A673 (cell line): ENCODE data around the gene RNF17. TPM values are rescaled to one million over a fixed set of nuclear protein-coding genes. Genes with fewer than 3 reads are reported as not detected.
"Not testable (repeated sequence)": the region's sequence is repeated elsewhere in the genome, so short reads cannot be mapped to it uniquely, and the experiment has no call there.

ENCODE experiments used
- BruUV-seq: library from RNA; stranded (reverse); fragments of 400-500 nt; replicated peaks from 2 replicates; lab custom pipeline; 2021; lab: Mats Ljungman, UMichigan
- CTCF ChIA-PET: fragments of 300-600 bp; sonication (Branson Sonifier 250); formaldehyde crosslinking; loops from one replicate; lab custom pipeline; 2022; ENCODE audit warnings: antibody characterized with exemption; lab: Charles Lee
- POLR2A ChIA-PET: fragments of 300-600 bp; sonication (Branson Sonifier 250); formaldehyde crosslinking; loops from one replicate; lab custom pipeline; 2022; ENCODE audit warnings: antibody characterized with exemption; ENCODE audit not compliant: low non-redundant PET; lab: Charles Lee
- DNase-seq: peaks from one replicate; pipeline ENCODE4 v3.0.0-alpha.2; 2015; ENCODE audit warnings: low spot score
- H3K27ac ChIP-seq: fragments of 200-600 bp; sonication (generic); 2 replicates; pipeline ENCODE4 v1.5.1; 2016; ENCODE audit warnings: mixed run types, low read depth, mild to moderate bottlenecking, mixed read lengths, antibody characterized with exemption, low read length; ENCODE audit not compliant: poor library complexity, severe bottlenecking
- H3K27me3 ChIP-seq: fragments of 200-600 bp; sonication (generic); replicated peaks from 2 replicates; pipeline ENCODE4 v1.6.1; 2017; ENCODE audit warnings: mixed run types, low read depth, mild to moderate bottlenecking, mixed read lengths, antibody characterized with exemption, low read length; ENCODE audit not compliant: insufficient read depth, poor library complexity
- H3K36me3 ChIP-seq: fragments of 200-600 bp; sonication (generic); 2 replicates; pipeline ENCODE4 v1.6.1; 2016; ENCODE audit warnings: mixed run types, mild to moderate bottlenecking, mixed read lengths, antibody characterized with exemption, low read length; ENCODE audit not compliant: insufficient read depth, poor library complexity, severe bottlenecking
- H3K4me1 ChIP-seq: fragments of 200-600 bp; sonication (generic); 2 replicates; pipeline ENCODE4 v1.6.1; 2017; ENCODE audit warnings: mixed run types, mild to moderate bottlenecking, mixed read lengths, antibody characterized with exemption, low read length; ENCODE audit not compliant: insufficient read depth, poor library complexity, severe bottlenecking
- H3K4me3 ChIP-seq: fragments of 200-600 bp; sonication (generic); 2 replicates; pipeline ENCODE4 v1.5.1; 2016; ENCODE audit warnings: low read depth, mixed run types, mild to moderate bottlenecking, mixed read lengths, low read length; ENCODE audit not compliant: poor library complexity, severe bottlenecking
- H3K9me3 ChIP-seq: fragments of 200-600 bp; sonication (generic); 2 replicates; pipeline ENCODE4 v1.6.1; 2016; ENCODE audit warnings: mixed run types, low read depth, mild to moderate bottlenecking, mixed read lengths, antibody characterized with exemption, low read length; ENCODE audit not compliant: poor library complexity, severe bottlenecking
- CTCF ChIP-seq: fragments of 300-800, 200-600 bp; sonication (generic); conservative IDR thresholded peaks from 2 replicates; pipeline ENCODE4 v1.5.1; 2017; ENCODE audit warnings: low read depth, mild to moderate bottlenecking, antibody characterized with exemption, low read length, moderate library complexity, mixed read lengths
- EZH2 ChIP-seq: fragments of 200-600 bp; sonication (generic); IDR thresholded peaks from 2 replicates; pipeline ENCODE4 v1.6.1; 2017; ENCODE audit warnings: borderline replicate concordance, low read depth, mild to moderate bottlenecking, mixed read lengths, antibody characterized with exemption, low read length; ENCODE audit not compliant: poor library complexity, severe bottlenecking
- intact Hi-C: fragments of 100-400 bp; cut with micrococcal nuclease; formaldehyde crosslinking; loops from one replicate; pipeline ENCODE4 v1.10.0; 2022; ENCODE audit not compliant: unreplicated experiment
- total RNA-seq: library from RNA; stranded (reverse); gene quantifications from 2 replicates; pipeline ENCODE4 v1.2.3, GENCODE V29; 2021

Gene RNF17
- total RNA-seq, 1 experiment from 2014 or later: not detected

GRCh38 chr13:24834902-24835510 is 71.0 kb downstream of the RNF17 start:
- Histone ChIP-seq H3K4me1 (no peaks in the 10 kb centered on the region), H3K27ac (no peak overlapping the region), H3K4me3 (no peak overlapping the region), H3K9me3 (no peaks in the 10 kb centered on the region), H3K27me3 (no peaks in the 10 kb centered on the region), H3K36me3 (no peaks in the 10 kb centered on the region)
- ChIA-PET CTCF (interaction anchor here (0.7 kb wide), 1 partner anchor 225 kb away, joined by 9 read pairs; no protein-coding TSS in a partner anchor), POLR2A (no interaction called here)
- BruUV-seq: no TSS peak
- peak; percentile 9 for DNase-seq
- TF ChIP-seq CTCF: no peak
- no peak for TF ChIP-seq EZH2
- intact Hi-C loops: no loop called here

- CTCF ChIA-PET, H3K27me3 ChIP-seq, intact Hi-C loops, H3K36me3 ChIP-seq, DNase-seq, H3K27ac ChIP-seq, H3K4me1 ChIP-seq, H3K4me3 ChIP-seq, POLR2A ChIA-PET, H3K9me3 ChIP-seq, BruUV-seq: not testable (repeated sequence)
Observed at GRCh38 chr13:24837528-24837927, 73.6 kb downstream of the RNF17 start.

- DNase-seq: peak; percentile 12
- POLR2A ChIA-PET: interaction anchor here (0.6 kb wide), 1 partner anchor 55 kb away, joined by 4 read pairs; no protein-coding TSS in a partner anchor
- no peak overlapping the region for H3K27ac ChIP-seq
- no peaks in the 10 kb centered on the region for H3K9me3 ChIP-seq
- CTCF ChIA-PET: no interaction called here
- no peaks in the 10 kb centered on the region for H3K4me1 ChIP-seq
- no peaks in the 10 kb centered on the region for H3K27me3 ChIP-seq
- TF ChIP-seq EZH2: no peak
- TF ChIP-seq CTCF: no peak
- H3K4me3 ChIP-seq: no peak overlapping the region
- BruUV-seq: no TSS peak
- intact Hi-C loops: no loop called here
- no peaks in the 10 kb centered on the region for H3K36me3 ChIP-seq
Observed at GRCh38 chr13:24842549-24843274, 78.7 kb downstream of the RNF17 start.
